ENCODE results near the gene ADIG.

ADIG gene

GRCh38 chr20:38581013-38581412 is at the start of gene ADIG:
Gene ADIG, plus strand, starts transcription at chr20:38581197. Its CDS starts 54 bp downstream, at chr20:38581251.
- no peak for DNase-seq (ENCODE audit: low read depth)
- TF ChIP-seq CTCF (conservative IDR thresholded peaks at IDR 0.05; ENCODE audit: control insufficient read depth, insufficient read depth, low read depth, low read length) = no peak
- no peak within 1 kb of the TSS for H3K4me3 ChIP-seq (ENCODE audit: control insufficient read depth, low read depth, low read length)

GRCh38 chr20:38534756-38535155 is 46.2 kb upstream of the ADIG start:
- no peak for TF ChIP-seq CTCF (conservative IDR thresholded peaks at IDR 0.05; ENCODE audit: control insufficient read depth, insufficient read depth, low read depth, low read length)
- H3K4me3 ChIP-seq (ENCODE audit: control insufficient read depth, low read depth, low read length) = no peak overlapping the region
- DNase-seq (ENCODE audit: low read depth) = no peak

- DNase-seq (ENCODE audit: low read depth) = peak; percentile 76
- no peak overlapping the region for H3K4me3 ChIP-seq (ENCODE audit: control insufficient read depth, low read depth, low read length)
- TF ChIP-seq CTCF (conservative IDR thresholded peaks at IDR 0.05; ENCODE audit: control insufficient read depth, insufficient read depth, low read depth, low read length) = peak; percentile 22
Observed at GRCh38 chr20:38536310-38536709, 44.7 kb upstream of the ADIG start.

GRCh38 chr20:38537176-38537575 is 43.8 kb upstream of the ADIG start:
- no peak overlapping the region for H3K4me3 ChIP-seq (ENCODE audit: control insufficient read depth, low read depth, low read length)
- TF ChIP-seq CTCF (conservative IDR thresholded peaks at IDR 0.05; ENCODE audit: control insufficient read depth, insufficient read depth, low read depth, low read length) = no peak
- DNase-seq (ENCODE audit: low read depth) = no peak

- no peak for DNase-seq (ENCODE audit: low read depth)
- no peak for TF ChIP-seq CTCF (conservative IDR thresholded peaks at IDR 0.05; ENCODE audit: control insufficient read depth, insufficient read depth, low read depth, low read length)
- H3K4me3 ChIP-seq (ENCODE audit: control insufficient read depth, low read depth, low read length) = no peak overlapping the region
Observed at GRCh38 chr20:38538789-38539188, 42.2 kb upstream of the ADIG start.

GRCh38 chr20:38543014-38543906 is 37.7 kb upstream of the ADIG start:
- DNase-seq (ENCODE audit: low read depth) = no peak
- no peak for TF ChIP-seq CTCF (conservative IDR thresholded peaks at IDR 0.05; ENCODE audit: control insufficient read depth, insufficient read depth, low read depth, low read length)

More at GRCh38 chr20:38543014-38543906, 37.7 kb upstream of the ADIG start:
- no peak overlapping the region for H3K4me3 ChIP-seq (ENCODE audit: control insufficient read depth, low read depth, low read length)

All from fibroblast of mammary gland (primary cell).